ENCODE measurements around the gene TRPM4. TPM values are rescaled to one million over a fixed set of nuclear protein-coding genes. Genes with fewer than 3 reads are reported as not detected.

The TRPM4 gene
- total and polyA plus RNA-seq, 2 of the 8 experiments (the other 6 are each of a cell fraction or from before 2014, with no cell fraction given), result 11.3 to 13.3 TPM

GRCh38 chr19:49222528-49222927 lies 64.9 kb downstream of the TRPM4 start (continued):
- TF ChIP-seq HDAC6 (IDR thresholded peaks at IDR 0.05; ENCODE audit: low read depth, low read length), result no peak
- no peak for TF ChIP-seq ASH2L (IDR thresholded peaks at IDR 0.05; ENCODE audit: low read length)
- TF ChIP-seq KDM4A (IDR thresholded peaks at IDR 0.05; ENCODE audit: low read depth, low read length, severe bottlenecking), result no peak
- TF ChIP-seq RNF2 (IDR thresholded peaks at IDR 0.05; ENCODE audit: borderline replicate concordance, low read depth, low read length, missing control alignments, poor library complexity, severe bottlenecking), result no peak
- TF ChIP-seq BCL11A (IDR thresholded peaks at IDR 0.05; ENCODE audit: low read depth in 2 of 2, low read length in 2 of 2), result no peak
